Natural killer cell (primary cell): ENCODE data around the gene P2RY2. TPM values are rescaled to one million over a fixed set of nuclear protein-coding genes. Genes with fewer than 3 reads are reported as not detected.

Source experiments
- ATAC-seq, 3 donors: fragments of 150-1000 bp in 2 of 3; fragments of 200-7000 bp in 1 of 3; cut with Tn5 transposase; 1 replicate in 1 of 3; 2 replicates in 2 of 3; pipeline ENCODE4 v1.10.0; 2021; ENCODE audit warnings: mild to moderate bottlenecking in 2 of 3, moderate library complexity in 2 of 3
- DNase-seq, 2 donors: peaks; one replicate each; pipeline versions ENCODE4 v3.0.0 to v3.0.0-alpha.2; 2013 to 2021; ENCODE audit warnings: mixed read lengths in 1 of 2
- H3K27ac ChIP-seq: one replicate; pipeline ENCODE4 v1.5.1; 2013; ENCODE audit warnings: mild to moderate bottlenecking, low read length
- H3K27me3 ChIP-seq: one replicate; pipeline ENCODE4 v1.6.1; 2013; ENCODE audit warnings: low read length; ENCODE audit not compliant: control insufficient read depth, insufficient read depth
- H3K36me3 ChIP-seq: one replicate; pipeline ENCODE4 v1.6.1; 2013; ENCODE audit warnings: low read length; ENCODE audit not compliant: control insufficient read depth, insufficient read depth
- H3K4me1 ChIP-seq: one replicate; pipeline ENCODE4 v1.6.1; 2013; ENCODE audit warnings: low read length; ENCODE audit not compliant: control insufficient read depth, insufficient read depth
- H3K4me3 ChIP-seq: one replicate; pipeline ENCODE4 v1.5.1; 2013; ENCODE audit warnings: low read length
- H3K9me3 ChIP-seq: one replicate; pipeline ENCODE4 v1.6.1; 2013; ENCODE audit warnings: low read length; ENCODE audit not compliant: control insufficient read depth, insufficient read depth
- H3K27ac Mint-ChIP-seq, 2 donors: one replicate each; pipeline ENCODE4 v1.8.0; 2022; ENCODE audit warnings: mild to moderate bottlenecking in 2 of 2, mixed read lengths in 2 of 2, moderate library complexity in 1 of 2
- H3K27me3 Mint-ChIP-seq, 2 donors: one replicate each; pipeline ENCODE4 v1.8.0; 2022; ENCODE audit warnings: low read depth in 2 of 2, mixed read lengths in 2 of 2
- H3K36me3 Mint-ChIP-seq: one replicate; pipeline ENCODE4 v1.8.0; 2022; ENCODE audit warnings: mixed read lengths
- H3K4me1 Mint-ChIP-seq, 2 donors: one replicate each; pipeline ENCODE4 v1.8.0; 2022; ENCODE audit warnings: mixed read lengths in 2 of 2
- H3K4me3 Mint-ChIP-seq: one replicate; pipeline ENCODE4 v1.8.0; 2022; ENCODE audit warnings: mild to moderate bottlenecking, moderate library complexity, mixed read lengths
- H3K9me3 Mint-ChIP-seq, 2 donors: one replicate each; pipeline ENCODE4 v1.8.0; 2022; ENCODE audit warnings: mixed read lengths in 2 of 2
- WGBS: methylation state at CpG from one replicate; pipeline ENCODE4 v1.1.7; 2013; ENCODE audit warnings: missing lambda C conversion rate; ENCODE audit not compliant: insufficient coverage; 5-methylcytosine and 5-hydroxymethylcytosine counted together
- intact Hi-C: fragments of 100-400 bp; cut with micrococcal nuclease; formaldehyde crosslinking; loops from one replicate; pipeline ENCODE4 v1.14.2; 2022
- total RNA-seq, 4 donors: library from RNA; stranded (reverse); fragments of 120-200 nt in 1 of 4; gene quantifications; one replicate each; pipeline versions ENCODE4 v1.2.3 to v1.2.4, GENCODE V29; 2013 to 2022
- TF ChIP-seq, protein P1 (sequence below): fragments of 200-600 bp; IDR thresholded peaks from one replicate; pipeline ENCODE4 v1.8.0; 2022; ENCODE audit warnings: antibody characterized with exemption

P2RY2 gene
- total RNA-seq, 3 donors from 2014 or later (not counting 1 experiment from before 2014, with no cell fraction given), result 0.27 to 1.0 (median 0.90) TPM

DNA sequence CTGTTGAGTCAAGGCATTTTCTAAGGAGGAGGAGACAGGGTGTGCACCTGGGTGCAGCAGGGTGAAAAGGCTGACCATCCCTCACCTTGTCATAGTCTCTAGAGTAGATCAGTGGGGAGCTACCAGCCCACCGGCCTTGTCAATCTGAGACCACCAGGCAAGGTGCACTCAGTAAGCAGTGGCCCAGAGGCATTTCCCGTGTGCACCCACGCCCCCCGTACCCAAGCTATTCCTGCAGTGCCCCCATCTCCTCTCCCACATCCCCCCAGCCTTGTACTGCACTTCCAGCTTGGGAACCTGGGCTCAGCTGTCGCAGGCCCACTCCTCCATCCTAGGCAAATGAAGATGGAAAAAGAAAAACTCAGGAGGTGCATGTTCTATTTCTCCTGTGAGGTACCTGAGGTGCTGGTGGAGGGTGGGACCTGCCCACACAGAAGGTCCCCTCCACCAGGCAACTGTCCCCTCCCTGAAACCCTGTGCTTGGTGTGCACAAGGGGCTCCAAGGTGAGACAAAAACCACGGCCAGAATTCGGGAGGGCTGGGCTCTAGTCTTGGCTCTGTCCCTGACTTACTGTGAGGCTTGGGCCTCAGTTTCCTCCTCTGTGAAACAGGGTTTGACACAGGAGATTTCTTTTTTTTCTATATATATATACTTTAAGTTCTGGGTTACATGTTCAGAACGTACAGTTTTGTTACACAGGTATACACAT, 8.4 kb downstream of the P2RY2 start:
- H3K9me3 Mint-ChIP-seq, result no peaks in the 10 kb centered on the region
- peaks cover 5% of the 10 kb centered on the region for H3K4me1 ChIP-seq
- WGBS, result 69% methylated on average over 7 of the region's 8 CpGs
- no peak overlapping the region for H3K27ac Mint-ChIP-seq
- H3K27me3 ChIP-seq, result no peaks in the 10 kb centered on the region
- peaks cover 2 to 8% of the 10 kb centered on the region in 2 donors for H3K27me3 Mint-ChIP-seq
- H3K36me3 Mint-ChIP-seq, result no peaks in the 10 kb centered on the region
- H3K4me1 Mint-ChIP-seq, result peaks cover 0 to 6% of the 10 kb centered on the region in 2 donors
- TF ChIP-seq, protein P1, sequence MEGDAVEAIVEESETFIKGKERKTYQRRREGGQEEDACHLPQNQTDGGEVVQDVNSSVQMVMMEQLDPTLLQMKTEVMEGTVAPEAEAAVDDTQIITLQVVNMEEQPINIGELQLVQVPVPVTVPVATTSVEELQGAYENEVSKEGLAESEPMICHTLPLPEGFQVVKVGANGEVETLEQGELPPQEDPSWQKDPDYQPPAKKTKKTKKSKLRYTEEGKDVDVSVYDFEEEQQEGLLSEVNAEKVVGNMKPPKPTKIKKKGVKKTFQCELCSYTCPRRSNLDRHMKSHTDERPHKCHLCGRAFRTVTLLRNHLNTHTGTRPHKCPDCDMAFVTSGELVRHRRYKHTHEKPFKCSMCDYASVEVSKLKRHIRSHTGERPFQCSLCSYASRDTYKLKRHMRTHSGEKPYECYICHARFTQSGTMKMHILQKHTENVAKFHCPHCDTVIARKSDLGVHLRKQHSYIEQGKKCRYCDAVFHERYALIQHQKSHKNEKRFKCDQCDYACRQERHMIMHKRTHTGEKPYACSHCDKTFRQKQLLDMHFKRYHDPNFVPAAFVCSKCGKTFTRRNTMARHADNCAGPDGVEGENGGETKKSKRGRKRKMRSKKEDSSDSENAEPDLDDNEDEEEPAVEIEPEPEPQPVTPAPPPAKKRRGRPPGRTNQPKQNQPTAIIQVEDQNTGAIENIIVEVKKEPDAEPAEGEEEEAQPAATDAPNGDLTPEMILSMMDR, result no peak
- H3K27ac ChIP-seq, result no peak overlapping the region
- no peaks in the 10 kb centered on the region for H3K36me3 ChIP-seq
- H3K4me3 ChIP-seq, result no peak overlapping the region
- no peak overlapping the region for H3K4me3 Mint-ChIP-seq
- intact Hi-C loops, result no loop called here
- DNase-seq (no peak), ATAC-seq (no peak)
- H3K9me3 ChIP-seq, result no peaks in the 10 kb centered on the region

DNA sequence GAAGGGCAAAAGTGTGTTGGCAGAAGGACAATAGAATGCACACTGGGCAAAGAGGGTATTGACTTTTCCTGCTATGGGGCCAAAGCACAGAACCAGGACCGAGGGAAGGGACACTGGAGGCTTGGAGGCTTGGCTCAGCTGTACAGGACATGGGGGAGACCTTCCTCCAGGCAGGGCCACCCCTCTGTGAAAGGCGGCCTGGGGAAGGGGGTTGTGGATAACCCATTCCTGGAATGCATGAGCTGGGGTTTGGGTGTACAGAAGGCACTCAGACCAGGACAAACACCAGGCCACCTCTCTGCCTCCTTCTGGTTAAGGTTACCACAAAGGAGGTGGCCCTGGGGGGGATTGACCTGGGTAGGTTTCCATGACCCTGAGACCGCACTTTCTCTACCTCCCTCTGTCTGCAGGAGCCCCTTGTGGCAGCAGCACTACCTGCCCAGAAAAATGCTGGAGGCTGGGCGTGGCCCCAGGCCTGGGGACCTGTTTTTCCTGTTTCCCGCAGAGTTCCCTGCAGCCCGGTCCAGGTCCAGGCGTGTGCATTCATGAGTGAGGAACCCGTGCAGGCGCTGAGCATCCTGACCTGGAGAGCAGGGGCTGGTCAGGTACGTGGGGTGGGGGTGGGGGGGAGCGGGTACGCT, 9.6 kb downstream of the P2RY2 start:
- H3K36me3 Mint-ChIP-seq, result no peaks in the 10 kb centered on the region
- Histone ChIP-seq H3K36me3 (no peaks in the 10 kb centered on the region), H3K4me3 (no peak overlapping the region), H3K4me1 (peaks cover 5% of the 10 kb centered on the region), H3K27me3 (no peaks in the 10 kb centered on the region), H3K27ac (no peak overlapping the region), H3K9me3 (no peaks in the 10 kb centered on the region)
- intact Hi-C loops, result no loop called here
- ATAC-seq (no peak), DNase-seq (no peak)
- H3K9me3 Mint-ChIP-seq, result no peaks in the 10 kb centered on the region
- 91% methylated on average over 12 of the region's 12 CpGs for WGBS
- H3K4me3 Mint-ChIP-seq, result no peak overlapping the region
- H3K27me3 Mint-ChIP-seq, result peaks cover 2 to 8% of the 10 kb centered on the region in 2 donors
- H3K27ac Mint-ChIP-seq, result no peak overlapping the region
- TF ChIP-seq, protein P1, result no peak
- H3K4me1 Mint-ChIP-seq, result peaks cover 0 to 6% of the 10 kb centered on the region in 2 donors

DNA sequence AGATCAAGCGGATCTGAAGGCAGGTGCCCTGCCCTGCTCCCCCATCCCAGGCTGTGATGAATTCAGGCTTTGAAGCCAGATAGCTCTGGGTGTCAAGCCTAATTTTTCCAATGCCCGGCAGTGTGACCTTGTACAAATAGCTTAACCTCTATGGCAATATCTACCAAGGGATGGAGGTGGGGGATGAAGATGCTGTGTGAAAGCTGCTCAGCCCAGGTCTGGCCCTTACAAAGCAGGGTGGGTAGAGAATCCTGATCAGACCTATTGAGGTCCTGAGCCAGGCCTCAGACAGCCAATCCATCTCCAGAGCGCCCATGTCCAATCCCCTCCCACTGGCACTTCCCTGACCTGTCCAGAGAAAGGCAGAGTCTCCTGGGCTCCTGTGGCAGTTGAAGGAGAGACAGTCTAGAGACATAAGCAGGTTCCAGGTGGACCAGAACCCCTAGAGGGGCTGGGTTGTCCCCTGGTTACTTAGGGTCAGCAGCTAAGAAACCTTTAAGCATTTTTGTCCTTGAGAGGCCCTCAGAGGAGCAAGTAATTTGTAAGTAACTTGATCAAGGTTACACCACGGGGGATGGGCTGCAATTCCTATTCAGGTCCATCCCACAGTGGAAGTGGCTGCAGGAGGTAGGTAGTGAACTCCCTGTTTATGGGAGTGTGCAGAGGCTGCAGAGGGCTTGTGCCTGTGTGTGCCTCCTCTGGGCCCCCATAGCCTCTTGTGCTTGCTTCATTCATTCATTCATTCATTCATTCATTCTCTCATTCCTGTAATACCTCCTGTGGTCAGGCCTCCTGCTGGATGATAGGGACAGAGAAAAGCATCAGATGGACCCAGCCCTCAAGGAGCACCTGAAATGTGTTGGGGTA, 10.4 kb downstream of the P2RY2 start:
- Histone ChIP-seq H3K36me3 (no peaks in the 10 kb centered on the region), H3K4me3 (no peak overlapping the region), H3K9me3 (no peaks in the 10 kb centered on the region), H3K27ac (no peak overlapping the region), H3K4me1 (peaks cover 5% of the 10 kb centered on the region), H3K27me3 (no peaks in the 10 kb centered on the region)
- 96% methylated on average over 3 of the region's 4 CpGs for WGBS
- intact Hi-C loops, result no loop called here
- H3K27me3 Mint-ChIP-seq, result peaks cover 0 to 8% of the 10 kb centered on the region in 2 donors
- no peaks in the 10 kb centered on the region for H3K9me3 Mint-ChIP-seq
- H3K36me3 Mint-ChIP-seq, result no peaks in the 10 kb centered on the region
- no peak for ATAC-seq
- no peak for DNase-seq
- peaks cover 0 to 6% of the 10 kb centered on the region in 2 donors for H3K4me1 Mint-ChIP-seq
- no peak overlapping the region for H3K4me3 Mint-ChIP-seq
- H3K27ac Mint-ChIP-seq, result no peak overlapping the region
- TF ChIP-seq, protein P1, result no peak
